NCI-H128 (cell line): ENCODE results near the gene CAGE1.
"Not testable (repeated sequence)": the region's sequence is repeated elsewhere in the genome, so short reads cannot be mapped to it uniquely, and the experiment has no call there.

Experiments used
- DNase-seq: peaks from one replicate; lab custom pipeline; 2025; ENCODE audit not compliant: unreplicated experiment; lab: John Stamatoyannopoulos, UW

CAGE1 gene

GRCh38 chr6:7341271-7341670, 48.3 kb downstream of the CAGE1 start:
- no peak for DNase-seq

GRCh38 chr6:7339007-7339732, 50.4 kb downstream of the CAGE1 start:
- DNase-seq: not testable (repeated sequence)

GRCh38 chr6:7338031-7338430, 51.5 kb downstream of the CAGE1 start:
- DNase-seq: no peak

GRCh38 chr6:7335519-7335918, 54.0 kb downstream of the CAGE1 start:
- DNase-seq: no peak

- no peak for DNase-seq
Measured at GRCh38 chr6:7334685-7335084, 54.9 kb downstream of the CAGE1 start.

GRCh38 chr6:7332090-7332745, 57.3 kb downstream of the CAGE1 start:
- DNase-seq: no peak

GRCh38 chr6:7331452-7331851, 58.1 kb downstream of the CAGE1 start:
- no peak for DNase-seq

GRCh38 chr6:7328243-7328642, 61.3 kb downstream of the CAGE1 start:
- no peak for DNase-seq

- DNase-seq: no peak
Measured at GRCh38 chr6:7325750-7326149, 63.8 kb downstream of the CAGE1 start.

GRCh38 chr6:7324520-7324919, 65.0 kb downstream of the CAGE1 start:
- no peak for DNase-seq

GRCh38 chr6:7323074-7323473, 66.5 kb downstream of the CAGE1 start:
- no peak for DNase-seq

- DNase-seq: not testable (repeated sequence)
Measured at GRCh38 chr6:7321866-7322265, 67.7 kb downstream of the CAGE1 start.

- not testable (repeated sequence) for DNase-seq
Measured at GRCh38 chr6:7319406-7319805, 70.1 kb downstream of the CAGE1 start.

GRCh38 chr6:7317538-7317937, 72.0 kb downstream of the CAGE1 start:
- no peak for DNase-seq

- no peak for DNase-seq
Measured at GRCh38 chr6:7316658-7317533, 72.6 kb downstream of the CAGE1 start.

- no peak for DNase-seq
Measured at GRCh38 chr6:7315948-7316365, 73.6 kb downstream of the CAGE1 start.

- DNase-seq: not testable (repeated sequence)
Measured at GRCh38 chr6:7315087-7315947, 74.2 kb downstream of the CAGE1 start.

GRCh38 chr6:7314414-7314813, 75.1 kb downstream of the CAGE1 start:
- no peak for DNase-seq

GRCh38 chr6:7313505-7314165, 75.9 kb downstream of the CAGE1 start:
- no peak for DNase-seq
